Skeletal muscle tissue (tissue), 4 donors: ENCODE results near the gene RPRD1B. TPM values are rescaled to one million over a fixed set of nuclear protein-coding genes. Genes with fewer than 3 reads are reported as not detected.

ENCODE experiments used
- H3K27ac ChIP-seq: one replicate; pipeline ENCODE4 v1.7.0; 2013; ENCODE audit warnings: mild to moderate bottlenecking, low read depth, low read length, inconsistent platforms
- H3K27me3 ChIP-seq, 3 donors: one replicate each; pipeline ENCODE4 v1.7.0; 2013; ENCODE audit warnings: low read length in 3 of 3; ENCODE audit not compliant: control insufficient read depth in 3 of 3, insufficient read depth in 3 of 3
- H3K36me3 ChIP-seq, 3 donors: one replicate each; pipeline ENCODE4 v1.7.0; 2013; ENCODE audit warnings: low read length in 3 of 3; ENCODE audit not compliant: control insufficient read depth in 3 of 3, insufficient read depth in 3 of 3
- H3K4me1 ChIP-seq, 3 donors: one replicate each; pipeline ENCODE4 v1.7.0; 2013; ENCODE audit warnings: low read length in 3 of 3, mild to moderate bottlenecking in 3 of 3; ENCODE audit not compliant: control insufficient read depth in 3 of 3, insufficient read depth in 3 of 3
- H3K4me3 ChIP-seq, 3 donors: one replicate each; pipeline ENCODE4 v1.7.0; 2013; ENCODE audit warnings: low read length in 3 of 3
- H3K9ac ChIP-seq, 3 donors: one replicate each; pipeline ENCODE4 v1.7.0; 2013; ENCODE audit warnings: low read length in 3 of 3, mild to moderate bottlenecking in 3 of 3, moderate library complexity in 2 of 3, low read depth in 1 of 3
- H3K9me3 ChIP-seq, 3 donors: one replicate each; pipeline ENCODE4 v1.7.0; 2013; ENCODE audit warnings: low read length in 3 of 3; ENCODE audit not compliant: control insufficient read depth in 3 of 3
- total RNA-seq: library from RNA; depleted of rRNA; stranded (reverse); fragments of >200 nt; gene quantifications from one replicate; pipeline ENCODE4 v1.2.3, GENCODE V29; 2014
- donor health status: Osteomylitis.

Gene RPRD1B
- total RNA-seq, 1 donor from 2014 or later: 35.5 TPM

DNA sequence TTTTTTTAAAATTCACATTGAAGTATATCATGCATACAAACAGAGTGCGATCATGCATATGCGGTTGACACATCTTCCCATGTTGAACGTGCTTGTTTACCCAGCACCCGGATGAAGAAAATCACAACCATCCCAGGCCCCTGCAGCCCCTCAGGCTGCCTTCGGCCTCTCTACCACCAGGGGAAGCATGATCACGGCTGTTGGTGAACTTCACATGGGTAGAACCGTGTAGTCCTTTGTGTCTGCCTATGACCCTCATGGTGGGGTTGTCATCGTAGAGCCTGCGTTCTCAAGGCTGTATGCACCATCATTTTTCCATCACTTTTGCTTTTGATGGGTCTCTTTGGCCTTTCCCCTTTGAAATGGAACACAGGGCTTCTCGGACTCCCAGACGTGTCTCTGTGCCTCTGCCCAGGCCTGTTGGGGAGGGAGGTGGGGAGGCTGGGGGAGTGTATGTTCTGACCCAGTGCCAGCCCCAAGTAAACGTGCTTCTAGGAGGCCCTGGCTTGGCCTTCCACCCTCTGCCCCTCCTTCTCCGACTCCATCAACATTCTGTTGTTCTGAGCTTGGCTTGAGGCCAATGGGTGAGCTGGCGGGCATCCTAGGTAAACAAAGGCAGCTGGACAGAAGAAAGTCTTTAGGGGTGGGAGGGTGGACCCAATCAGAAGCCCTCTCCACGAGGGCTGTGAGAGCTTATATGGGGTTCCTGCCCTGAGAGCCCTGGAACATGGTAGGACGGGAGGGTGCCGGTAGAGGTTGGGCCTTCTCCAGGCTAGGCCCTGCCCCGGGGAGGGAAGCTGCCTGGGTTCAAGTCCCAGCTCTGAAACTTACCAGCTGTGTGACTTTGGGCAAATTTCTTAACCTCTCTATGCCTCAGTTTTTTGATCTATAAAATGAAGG is 91.9 kb downstream of the RPRD1B start:
- H3K4me1 ChIP-seq: peaks cover 14 to 24% (median 21%) of the 10 kb centered on the region in 3 donors
- H3K27me3 ChIP-seq: no peaks in the 10 kb centered on the region
- no peaks in the 10 kb centered on the region for H3K9me3 ChIP-seq
- H3K27ac ChIP-seq: no peak overlapping the region
- H3K36me3 ChIP-seq: peaks cover 0 to 7% (median 1%) of the 10 kb centered on the region in 3 donors
- H3K9ac ChIP-seq: no peak overlapping the region
- H3K4me3 ChIP-seq: no peak overlapping the region

DNA sequence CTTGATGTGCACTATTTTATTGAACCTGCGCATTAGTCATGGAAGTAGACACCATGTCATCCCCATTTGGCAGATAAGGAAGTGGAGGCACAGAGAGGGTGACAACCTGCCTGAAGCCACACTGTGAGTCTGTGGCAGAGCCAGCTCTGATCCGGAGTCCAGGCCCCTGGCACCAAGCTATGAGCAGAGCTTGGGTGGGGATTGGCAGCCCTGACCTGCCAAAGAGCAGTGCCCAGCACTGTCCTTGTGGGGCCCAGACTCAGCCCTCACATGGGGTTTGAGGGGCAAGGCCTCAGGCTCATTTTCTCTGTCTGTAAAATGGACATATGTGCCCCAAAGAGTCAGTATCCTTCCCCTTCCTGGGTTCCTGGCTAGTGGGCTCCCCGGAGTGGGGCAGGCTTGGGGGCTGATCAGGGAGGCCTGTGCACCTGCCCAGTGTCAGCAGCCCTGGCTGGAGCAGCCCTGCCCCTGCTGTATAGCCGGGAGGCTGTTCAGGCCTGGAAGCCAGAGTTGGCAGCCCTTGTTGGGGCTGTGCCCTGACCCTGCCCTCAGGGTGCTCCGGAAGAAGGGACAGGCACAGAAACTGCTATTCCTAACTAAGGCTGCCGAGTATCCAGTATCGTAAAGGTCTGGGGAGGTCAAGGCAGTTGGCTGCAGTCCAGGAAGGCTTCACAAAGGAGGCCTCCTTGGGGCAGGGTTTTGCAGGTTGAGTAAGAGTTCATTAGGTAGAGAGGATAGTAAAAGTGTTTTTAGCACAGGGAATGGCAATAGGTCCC is 92.8 kb downstream of the RPRD1B start:
- no peaks in the 10 kb centered on the region for H3K27me3 ChIP-seq
- H3K36me3 ChIP-seq: peaks cover 0 to 16% (median 4%) of the 10 kb centered on the region in 3 donors
- peak overlapping the region in 2 of 3 donors; percentile 14 to 24 for H3K4me3 ChIP-seq
- peak overlapping the region; percentile 71 for H3K27ac ChIP-seq
- peaks cover 14 to 24% (median 21%) of the 10 kb centered on the region in 3 donors for H3K4me1 ChIP-seq
- no peak overlapping the region for H3K9ac ChIP-seq
- H3K9me3 ChIP-seq: no peaks in the 10 kb centered on the region

GRCh38 chr20:38126932-38127621 is 93.5 kb downstream of the RPRD1B start:
- Histone ChIP-seq H3K4me3 (peak overlapping the region in 2 of 3 donors; percentile 14 to 24), H3K36me3 (peaks cover 0 to 23% (median 4%) of the 10 kb centered on the region in 3 donors), H3K27me3 (no peaks in the 10 kb centered on the region), H3K27ac (peak overlapping the region; percentile 71), H3K9ac (no peak overlapping the region), H3K9me3 (no peaks in the 10 kb centered on the region), H3K4me1 (peaks cover 14 to 24% (median 21%) of the 10 kb centered on the region in 3 donors)

DNA sequence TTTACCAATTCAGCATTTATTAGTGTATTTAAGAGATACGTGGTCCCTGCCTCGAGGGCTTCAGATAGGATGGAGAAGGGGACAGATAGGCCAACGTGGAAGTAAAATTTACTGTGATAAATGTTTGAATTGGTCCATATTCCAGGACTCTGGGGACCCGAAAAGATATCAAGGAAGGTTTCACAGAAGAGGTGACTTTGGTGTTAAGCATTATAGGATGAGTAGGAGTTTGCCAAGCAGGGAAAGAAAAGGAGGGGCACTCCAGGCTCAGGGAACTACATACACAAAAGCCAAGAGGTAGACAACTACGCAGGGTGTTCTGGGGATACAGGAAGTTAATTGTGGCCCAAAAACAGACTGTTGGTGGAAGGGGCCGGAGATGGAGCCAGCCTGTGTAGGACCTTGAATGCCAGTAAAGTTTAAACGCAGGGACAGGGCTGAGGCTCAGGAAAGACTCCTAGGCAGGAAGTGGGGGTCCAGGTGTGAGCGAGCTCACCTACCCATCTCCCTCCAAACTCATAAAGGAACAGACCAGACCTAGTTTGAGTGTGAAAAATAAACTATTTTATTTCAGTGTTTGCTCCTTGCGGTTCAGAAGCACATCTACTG is 94.5 kb downstream of the RPRD1B start:
- Histone ChIP-seq H3K36me3 (peaks cover 0 to 33% (median 5%) of the 10 kb centered on the region in 3 donors), H3K27ac (peak overlapping the region; percentile 71), H3K9me3 (no peaks in the 10 kb centered on the region), H3K27me3 (no peaks in the 10 kb centered on the region), H3K4me1 (peaks cover 14 to 24% (median 21%) of the 10 kb centered on the region in 3 donors), H3K4me3 (no peak overlapping the region), H3K9ac (no peak overlapping the region)

- Histone ChIP-seq H3K36me3 (peaks cover 0 to 36% (median 7%) of the 10 kb centered on the region in 3 donors), H3K27me3 (no peaks in the 10 kb centered on the region), H3K4me3 (no peak overlapping the region), H3K27ac (no peak overlapping the region), H3K9me3 (no peaks in the 10 kb centered on the region), H3K9ac (no peak overlapping the region), H3K4me1 (peaks cover 15 to 24% (median 21%) of the 10 kb centered on the region in 3 donors)
Observed at GRCh38 chr20:38128691-38129090, 95.1 kb downstream of the RPRD1B start.

GRCh38 chr20:38129248-38129865 is 95.8 kb downstream of the RPRD1B start:
- Histone ChIP-seq H3K36me3 (peaks cover 0 to 36% (median 7%) of the 10 kb centered on the region in 3 donors), H3K9ac (no peak overlapping the region), H3K4me3 (no peak overlapping the region), H3K9me3 (no peaks in the 10 kb centered on the region), H3K4me1 (peaks cover 21 to 31% (median 25%) of the 10 kb centered on the region in 3 donors), H3K27ac (no peak overlapping the region), H3K27me3 (no peaks in the 10 kb centered on the region)

- Histone ChIP-seq H3K27ac (no peak overlapping the region), H3K4me3 (no peak overlapping the region), H3K9ac (no peak overlapping the region), H3K9me3 (no peaks in the 10 kb centered on the region), H3K27me3 (no peaks in the 10 kb centered on the region), H3K4me1 (peaks cover 28 to 37% (median 32%) of the 10 kb centered on the region in 3 donors), H3K36me3 (peaks cover 0 to 38% (median 9%) of the 10 kb centered on the region in 3 donors)
Observed at GRCh38 chr20:38129893-38130609, 96.5 kb downstream of the RPRD1B start.

- Histone ChIP-seq H3K36me3 (peaks cover 0 to 46% (median 9%) of the 10 kb centered on the region in 3 donors), H3K9ac (no peak overlapping the region), H3K27ac (no peak overlapping the region), H3K4me1 (peaks cover 29 to 34% (median 32%) of the 10 kb centered on the region in 3 donors), H3K4me3 (no peak overlapping the region), H3K27me3 (no peaks in the 10 kb centered on the region), H3K9me3 (no peaks in the 10 kb centered on the region)
Observed at GRCh38 chr20:38130687-38131587, 97.4 kb downstream of the RPRD1B start.
